HepG2 (cell line): ENCODE measurements around the gene DAD1. TPM values are rescaled to one million over a fixed set of nuclear protein-coding genes. Genes with fewer than 3 reads are reported as not detected.

Experiments
- ATF2 ChIP-seq: sonication (generic); formaldehyde crosslinking; IDR thresholded peaks from 2 replicates; pipeline ENCODE4 v1.4.0; 2020; ENCODE audit warnings: missing genetic modification reagents
- ATRX ChIP-seq: sonication (generic); formaldehyde crosslinking; IDR thresholded peaks from 2 replicates; pipeline ENCODE4 v1.4.0; 2020; ENCODE audit warnings: missing genetic modification reagents, borderline replicate concordance
- BORCS8-MEF2B ChIP-seq: sonication (generic); formaldehyde crosslinking; IDR thresholded peaks from 2 replicates; pipeline ENCODE4 v1.8.0; 2022; ENCODE audit warnings: mild to moderate bottlenecking, missing genetic modification reagents
- DPF2 ChIP-seq: sonication (generic); formaldehyde crosslinking; IDR thresholded peaks from 2 replicates; pipeline ENCODE4 v1.4.0; 2020; ENCODE audit warnings: mild to moderate bottlenecking, low read depth, missing genetic modification reagents, borderline replicate concordance
- DRAP1 ChIP-seq: IDR thresholded peaks from 2 replicates; pipeline ENCODE4 v1.6.1; 2016; ENCODE audit warnings: missing genetic modification reagents, missing compliant biosample characterization
- E2F1 ChIP-seq: sonication (generic); formaldehyde crosslinking; IDR thresholded peaks from 2 replicates; pipeline ENCODE4 v1.5.0; 2020; ENCODE audit warnings: missing genetic modification reagents
- GTF3A ChIP-seq: sonication (generic); formaldehyde crosslinking; conservative IDR thresholded peaks from 2 replicates; pipeline ENCODE4 v1.4.0; 2020; ENCODE audit warnings: mild to moderate bottlenecking, missing genetic modification reagents
- HCFC1 ChIP-seq: fragments of 150-350 bp; IDR thresholded peaks from 2 replicates; pipeline ENCODE4 v1.6.1; 2014; ENCODE audit warnings: low read depth, low read length
- HNRNPUL1 ChIP-seq: fragments of 200-400 bp; formaldehyde crosslinking; IDR thresholded peaks from 2 replicates; pipeline ENCODE4 v1.6.1; 2017; ENCODE audit warnings: low read depth, mild to moderate bottlenecking, low read length, moderate library complexity
- NR2F1 ChIP-seq, 2 experiments: fragments of 450-650 bp in 1 of 2; formaldehyde crosslinking in 1 of 2; IDR thresholded peaks; 2 replicates each; pipeline versions ENCODE4 v1.5.0 to v1.6.1; 2016 to 2020; ENCODE audit warnings: mild to moderate bottlenecking in 1 of 2, missing compliant biosample characterization in 1 of 2, missing genetic modification reagents in 1 of 2, moderate library complexity in 1 of 2
- PTBP1 ChIP-seq: fragments of 200-400 bp; formaldehyde crosslinking; IDR thresholded peaks from 2 replicates; pipeline ENCODE4 v1.6.1; 2018; ENCODE audit warnings: low read length, low read depth; ENCODE audit not compliant: poor library complexity, severe bottlenecking
- SAP130 ChIP-seq: IDR thresholded peaks from 2 replicates; pipeline ENCODE4 v1.6.1; 2016; ENCODE audit warnings: low read depth
- SP140L ChIP-seq: sonication (generic); formaldehyde crosslinking; IDR thresholded peaks from 2 replicates; pipeline ENCODE4 v1.4.0; 2020; ENCODE audit warnings: missing genetic modification reagents, borderline replicate concordance
- TBP ChIP-seq: sonication (generic); formaldehyde crosslinking; IDR thresholded peaks from 2 replicates; pipeline ENCODE4 v1.5.0; 2020; ENCODE audit warnings: missing genetic modification reagents
- ZFP41 ChIP-seq: sonication (generic); formaldehyde crosslinking; IDR thresholded peaks from 2 replicates; pipeline ENCODE4 v1.4.0; 2020; ENCODE audit warnings: mild to moderate bottlenecking, missing genetic modification reagents, borderline replicate concordance
- ZMYM4 ChIP-seq: sonication (generic); formaldehyde crosslinking; IDR thresholded peaks from 2 replicates; pipeline ENCODE4 v1.8.1; 2023; ENCODE audit warnings: mild to moderate bottlenecking, missing genetic modification reagents
- ZNF138 ChIP-seq: sonication (generic); formaldehyde crosslinking; IDR thresholded peaks from 2 replicates; pipeline ENCODE4 v1.5.0; 2020; ENCODE audit warnings: mild to moderate bottlenecking, low read depth, missing genetic modification reagents
- ZNF205 ChIP-seq: IDR thresholded peaks from 2 replicates; pipeline ENCODE4 v1.6.1; 2018; ENCODE audit warnings: missing biosample characterization, missing genetic modification reagents
- ZNF432 ChIP-seq: sonication (generic); formaldehyde crosslinking; IDR thresholded peaks from 2 replicates; pipeline ENCODE4 v1.5.0; 2020; ENCODE audit warnings: missing genetic modification reagents, mild to moderate bottlenecking, borderline replicate concordance
- ZNF501 ChIP-seq: sonication (generic); formaldehyde crosslinking; IDR thresholded peaks from 2 replicates; pipeline ENCODE4 v1.5.1; 2020; ENCODE audit warnings: mild to moderate bottlenecking, moderate library complexity, missing genetic modification reagents
- ZNF557 ChIP-seq: sonication (generic); formaldehyde crosslinking; IDR thresholded peaks from 2 replicates; pipeline ENCODE4 v1.4.0; 2020; ENCODE audit warnings: missing genetic modification reagents
- ZNF703 ChIP-seq: sonication (generic); formaldehyde crosslinking; IDR thresholded peaks from 2 replicates; pipeline ENCODE4 v1.5.1; 2020; ENCODE audit warnings: missing genetic modification reagents, mild to moderate bottlenecking, moderate library complexity, borderline replicate concordance
- ZNF839 ChIP-seq: sonication (generic); formaldehyde crosslinking; IDR thresholded peaks from 2 replicates; pipeline ENCODE4 v1.4.0; 2020; ENCODE audit warnings: missing genetic modification reagents, mild to moderate bottlenecking, borderline replicate concordance
- ZSCAN12 ChIP-seq: sonication (generic); formaldehyde crosslinking; IDR thresholded peaks from 2 replicates; pipeline ENCODE4 v1.9.0; 2021; ENCODE audit warnings: mild to moderate bottlenecking, missing genetic modification reagents
- polyA plus RNA-seq, 8 experiments: library from polyadenylated mRNA; depleted of rRNA in 3 of 8; stranded (reverse) in 7 of 8; unstranded in 1 of 8; fragments of >200 nt; fragmentation: Illumina TruSeq in 4 of 8; extraction: Trizol in 4 of 8; gene quantifications; 2 replicates each; pipeline versions ENCODE4 v1.2.1 to v1.2.3, GENCODE V29; 2011 to 2016; ENCODE audit warnings: low read depth in 4 of 8, missing spikeins in 1 of 8, mixed read lengths in 1 of 8; ENCODE audit not compliant: insufficient read depth in 1 of 8
- total RNA-seq, 5 experiments: library from RNA; depleted of rRNA; stranded (reverse); fragments of >200 nt; fragmentation: Illumina TruSeq; extraction: Trizol; gene quantifications; 2 replicates each; pipeline ENCODE4 v1.2.3, GENCODE V29; 2016; ENCODE audit warnings: low read depth in 1 of 5

Gene DAD1
- total and polyA plus RNA-seq, 2 of the 13 experiments (the other 11 are each of a cell fraction or from before 2014, with no cell fraction given), result 558 to 626 TPM

GRCh38 chr14:22589096-22589839 is at the start of gene DAD1 (continued):
- TF ChIP-seq GTF3A (CRISPR knock-in tag), result no peak; the same call in 1 of the 2 replicates
- TF ChIP-seq SP140L (CRISPR knock-in tag), result peak; percentile 97
- TF ChIP-seq ZNF138, result peak; percentile 42; the same call in 1 of the 2 replicates
- TF ChIP-seq TBP, result no peak
- TF ChIP-seq ZFP41 (CRISPR knock-in tag), result peak; percentile 65; the same call in 1 of the 2 replicates
- TF ChIP-seq ZNF205 (CRISPR knock-in tag), result peak; percentile 84; the same call in 1 of the 2 replicates
- TF ChIP-seq ZNF557 (CRISPR knock-in tag), result no peak
- peak; percentile 64 for TF ChIP-seq ATRX
- no peak for TF ChIP-seq E2F1 (CRISPR knock-in tag)
- TF ChIP-seq ZNF839 (CRISPR knock-in tag), result peak; percentile 95
- peak; percentile 74; the same call in 1 of the 2 replicates for TF ChIP-seq ZMYM4 (CRISPR knock-in tag)
- peak; percentile 86 for TF ChIP-seq DRAP1
- no peak for TF ChIP-seq ZNF432
- TF ChIP-seq ZNF703, result no peak
- peak; percentile 54; the same call in 1 of the 2 replicates for TF ChIP-seq BORCS8-MEF2B (CRISPR knock-in tag)
- peak; percentile 33; the same call in 1 of the 2 replicates for TF ChIP-seq ATF2 (CRISPR knock-in tag)
- peak; percentile 42; the same call in 1 of the 2 replicates for TF ChIP-seq HCFC1
- peak; percentile 100 for TF ChIP-seq SAP130
- peak in 1 of 2 experiments; percentile 69; a peak in 2 of 4 replicates for TF ChIP-seq NR2F1 (CRISPR knock-in tag; IDR thresholded peaks at IDR 0.05)
- TF ChIP-seq HNRNPUL1, result no peak
- TF ChIP-seq PTBP1, result peak; percentile 85
- TF ChIP-seq ZSCAN12 (CRISPR knock-in tag), result no peak
- TF ChIP-seq ZNF501 (CRISPR knock-in tag), result peak; percentile 98
- no peak for TF ChIP-seq DPF2 (CRISPR knock-in tag)
